ENCODE results near the gene AOAH.
"Not testable (repeated sequence)": the region's sequence is repeated elsewhere in the genome, so short reads cannot be mapped to it uniquely, and the experiment has no call there.

The AOAH gene

DNA sequence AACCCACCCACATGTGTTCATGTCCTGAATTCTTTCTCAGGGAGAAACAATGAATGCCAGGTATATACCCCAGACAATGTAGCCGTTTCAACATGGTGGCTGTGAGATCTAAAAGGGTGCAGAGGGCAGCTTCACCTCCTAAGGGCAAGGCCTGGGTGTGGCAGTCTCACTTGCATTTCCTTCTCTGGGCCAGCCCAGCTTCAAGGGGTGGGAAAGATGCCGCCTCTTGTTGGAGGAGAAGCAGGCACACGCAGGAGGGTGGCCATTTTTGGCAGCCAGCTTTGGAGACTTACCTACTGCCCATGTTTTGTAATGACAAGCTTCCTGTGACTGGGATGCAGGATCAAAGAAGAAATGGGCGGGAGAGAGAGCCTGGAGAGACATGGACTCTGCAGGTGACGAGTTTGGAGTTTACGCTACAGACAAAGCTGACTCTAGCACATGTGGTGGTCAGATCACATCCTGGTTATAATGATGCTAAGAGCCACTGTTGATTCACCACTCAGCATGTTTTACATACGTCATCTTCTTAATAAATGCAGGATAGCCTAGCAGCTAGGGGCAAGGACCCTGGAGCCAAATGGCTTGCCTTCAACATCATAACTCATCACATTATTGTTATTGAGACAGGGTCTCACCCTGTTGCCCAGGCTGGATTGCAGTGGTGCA, 218.0 kb downstream of the AOAH start:
- DNase-seq (ENCODE audit: insufficient read length, low spot score) (no peak), FAIRE-seq (no peak)
- TF ChIP-seq TAF1 (IDR thresholded peaks at IDR 0.05; ENCODE audit: low read depth, low read length) = no peak
- no peak for TF ChIP-seq POU2F2 (IDR thresholded peaks at IDR 0.05; ENCODE audit: low read depth, low read length)
- no peak for TF ChIP-seq POLR2A (IDR thresholded peaks at IDR 0.05; ENCODE audit: low read depth, low read length)
- no peak for TF ChIP-seq SPI1 (IDR thresholded peaks at IDR 0.05; ENCODE audit: low read depth, low read length)
- TF ChIP-seq PAX5 (IDR thresholded peaks at IDR 0.05; ENCODE audit: insufficient read depth, low read length, severe bottlenecking) = no peak
- TF ChIP-seq POLR2AphosphoS5 (IDR thresholded peaks at IDR 0.05; ENCODE audit: low read depth, low read length) = no peak

- FAIRE-seq; DNase-seq (ENCODE audit: insufficient read length, low spot score): not testable (repeated sequence)
Observed at GRCh38 chr7:36504617-36505016, 219.7 kb downstream of the AOAH start.

GRCh38 chr7:36504216-36504615, 220.1 kb downstream of the AOAH start:
- DNase-seq (ENCODE audit: insufficient read length, low spot score); FAIRE-seq: not testable (repeated sequence)

DNA sequence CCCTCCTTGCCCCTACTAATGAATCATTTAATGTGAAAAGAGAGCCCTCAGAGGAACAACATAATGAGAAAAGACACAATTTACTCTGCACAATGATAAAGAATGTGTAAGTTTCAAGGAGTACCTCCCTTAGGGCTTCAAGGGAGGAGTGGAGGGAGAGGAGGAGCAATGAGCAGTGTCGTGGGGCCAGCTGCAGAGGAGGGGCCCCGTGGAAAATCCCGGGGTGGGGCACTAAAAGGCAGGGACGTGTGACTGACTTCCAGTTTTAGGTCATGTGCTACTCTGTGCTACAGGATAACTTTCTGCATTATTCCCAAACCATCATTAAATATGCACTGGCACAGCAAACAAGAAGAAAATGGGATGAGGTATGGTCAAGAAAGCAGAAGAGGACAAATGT, 226.5 kb downstream of the AOAH start:
- TF ChIP-seq PAX5 (IDR thresholded peaks at IDR 0.05; ENCODE audit: insufficient read depth, low read length, severe bottlenecking) (no peak), TAF1 (IDR thresholded peaks at IDR 0.05; ENCODE audit: low read depth, low read length) (no peak), POLR2AphosphoS5 (IDR thresholded peaks at IDR 0.05; ENCODE audit: low read depth, low read length) (no peak), SPI1 (IDR thresholded peaks at IDR 0.05; ENCODE audit: low read depth, low read length) (no peak), POU2F2 (IDR thresholded peaks at IDR 0.05; ENCODE audit: low read depth, low read length) (no peak), POLR2A (IDR thresholded peaks at IDR 0.05; ENCODE audit: low read depth, low read length) (no peak)
- FAIRE-seq (no peak), DNase-seq (ENCODE audit: insufficient read length, low spot score) (no peak)

DNA sequence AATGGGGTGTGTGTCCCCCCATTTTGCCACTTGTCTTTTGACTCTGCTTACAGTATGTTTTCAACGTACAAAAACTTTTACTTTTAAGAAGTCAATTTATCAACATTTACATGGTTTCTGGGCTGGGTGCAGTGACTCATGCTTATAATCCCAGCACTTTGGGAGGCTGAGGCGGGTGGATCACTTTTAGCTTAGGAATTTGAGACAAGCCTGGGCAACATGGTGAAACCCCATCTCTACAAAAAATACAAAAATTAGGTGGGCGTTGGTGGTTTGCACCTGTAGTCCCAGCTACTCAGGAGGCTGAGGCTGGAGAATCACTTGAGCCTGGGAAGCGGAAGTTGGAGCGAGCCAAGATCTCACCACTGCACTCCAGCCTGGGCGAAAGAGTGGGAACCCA, 227.1 kb downstream of the AOAH start:
- FAIRE-seq = not testable (repeated sequence)

DNA sequence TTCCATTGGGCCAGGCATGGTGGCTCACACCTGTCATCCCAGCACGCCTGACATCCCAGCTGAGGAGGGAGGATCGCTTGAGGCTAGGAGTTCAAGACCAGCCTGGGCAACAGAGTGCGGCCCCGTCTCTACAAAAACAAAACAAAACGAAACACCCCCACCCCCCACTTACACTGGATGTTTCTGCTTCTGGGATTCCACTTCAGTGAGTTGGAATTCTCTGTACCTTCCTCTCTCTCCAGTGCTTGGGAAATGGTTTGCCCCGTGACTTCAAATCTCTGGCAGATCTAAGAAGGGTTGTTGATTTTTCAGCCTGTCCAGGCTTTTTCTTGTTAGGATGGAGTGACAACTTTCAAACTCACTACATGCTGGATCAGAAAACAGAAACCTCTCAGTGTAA, 227.7 kb downstream of the AOAH start:
- FAIRE-seq = no peak
- TF ChIP-seq PAX5 (IDR thresholded peaks at IDR 0.05; ENCODE audit: insufficient read depth, low read length, severe bottlenecking) (no peak), POLR2A (IDR thresholded peaks at IDR 0.05; ENCODE audit: low read depth, low read length) (no peak), TAF1 (IDR thresholded peaks at IDR 0.05; ENCODE audit: low read depth, low read length) (no peak), SPI1 (IDR thresholded peaks at IDR 0.05; ENCODE audit: low read depth, low read length) (no peak), POLR2AphosphoS5 (IDR thresholded peaks at IDR 0.05; ENCODE audit: low read depth, low read length) (no peak), POU2F2 (IDR thresholded peaks at IDR 0.05; ENCODE audit: low read depth, low read length) (no peak)

More for the DNA sequence above, 227.1 kb downstream of the AOAH start:
- not testable (repeated sequence) for DNase-seq (ENCODE audit: insufficient read length, low spot score)

GRCh38 chr7:36491317-36491716, 233.0 kb downstream of the AOAH start:
- TF ChIP-seq TAF1 (IDR thresholded peaks at IDR 0.05; ENCODE audit: low read depth, low read length) (no peak), POLR2A (IDR thresholded peaks at IDR 0.05; ENCODE audit: low read depth, low read length) (no peak), POU2F2 (IDR thresholded peaks at IDR 0.05; ENCODE audit: low read depth, low read length) (no peak), PAX5 (IDR thresholded peaks at IDR 0.05; ENCODE audit: insufficient read depth, low read length, severe bottlenecking) (no peak), SPI1 (IDR thresholded peaks at IDR 0.05; ENCODE audit: low read depth, low read length) (no peak), POLR2AphosphoS5 (IDR thresholded peaks at IDR 0.05; ENCODE audit: low read depth, low read length) (no peak)
- FAIRE-seq (no peak), DNase-seq (ENCODE audit: insufficient read length, low spot score) (no peak)

More for the DNA sequence above, 227.7 kb downstream of the AOAH start:
- DNase-seq (ENCODE audit: insufficient read length, low spot score) = no peak

- no peak for DNase-seq (ENCODE audit: insufficient read length, low spot score)
- FAIRE-seq = no peak
- TF ChIP-seq POLR2A (IDR thresholded peaks at IDR 0.05; ENCODE audit: low read depth, low read length) (no peak), POU2F2 (IDR thresholded peaks at IDR 0.05; ENCODE audit: low read depth, low read length) (no peak), POLR2AphosphoS5 (IDR thresholded peaks at IDR 0.05; ENCODE audit: low read depth, low read length) (no peak), PAX5 (IDR thresholded peaks at IDR 0.05; ENCODE audit: insufficient read depth, low read length, severe bottlenecking) (no peak), TAF1 (IDR thresholded peaks at IDR 0.05; ENCODE audit: low read depth, low read length) (no peak), SPI1 (IDR thresholded peaks at IDR 0.05; ENCODE audit: low read depth, low read length) (no peak)
Observed at GRCh38 chr7:36490419-36490830, 233.9 kb downstream of the AOAH start.

DNA sequence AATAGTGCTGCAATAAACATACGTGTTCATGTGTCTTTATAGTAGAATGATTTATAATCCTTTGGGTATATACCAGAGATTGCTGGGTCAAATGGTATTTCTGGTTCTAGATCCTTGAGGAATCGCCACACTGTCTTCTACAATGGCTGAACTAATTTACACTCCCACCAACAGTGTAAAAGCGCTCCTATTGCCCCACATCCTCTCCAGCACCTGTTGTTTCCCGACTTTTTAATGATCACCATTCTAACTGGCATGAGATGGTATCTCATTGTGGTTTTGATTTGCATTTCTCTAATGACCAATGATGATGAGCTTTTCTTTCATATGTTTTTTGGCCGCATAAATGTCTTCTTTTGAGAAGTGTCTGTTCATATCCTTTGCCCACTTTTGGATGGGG, 235.6 kb downstream of the AOAH start:
- not testable (repeated sequence) for FAIRE-seq; DNase-seq (ENCODE audit: insufficient read length, low spot score)

DNA sequence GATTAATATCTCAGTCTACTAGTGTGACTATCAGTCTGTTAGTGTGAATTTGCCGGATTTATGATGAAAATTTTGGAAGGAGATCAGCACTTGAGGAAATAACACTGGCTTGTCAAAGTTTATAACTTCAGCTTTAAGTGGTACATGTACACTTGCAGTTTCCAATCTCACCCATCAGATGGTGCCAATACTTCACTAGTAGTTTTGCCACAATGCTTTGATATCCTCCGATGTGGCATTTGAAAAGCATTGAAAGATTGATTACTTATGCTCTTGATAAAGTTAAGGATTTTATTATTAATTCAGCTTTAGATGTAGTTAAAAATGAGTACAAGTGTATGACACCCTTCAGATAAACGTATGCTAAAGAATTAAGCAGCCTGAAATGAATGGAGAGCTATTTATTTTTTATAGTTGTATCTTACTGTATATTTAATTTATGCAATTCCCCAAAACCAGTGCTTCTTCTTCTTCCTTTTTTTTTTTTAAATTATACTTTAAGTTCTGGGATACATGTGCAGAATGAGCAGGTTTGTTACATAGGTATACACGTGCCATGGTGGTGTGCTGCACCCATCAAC, 236.4 kb downstream of the AOAH start:
- peak; percentile 22 for DNase-seq (ENCODE audit: insufficient read length, low spot score)
- TF ChIP-seq TAF1 (IDR thresholded peaks at IDR 0.05; ENCODE audit: low read depth, low read length) (no peak), POLR2A (IDR thresholded peaks at IDR 0.05; ENCODE audit: low read depth, low read length) (no peak), PAX5 (IDR thresholded peaks at IDR 0.05; ENCODE audit: insufficient read depth, low read length, severe bottlenecking) (no peak), POLR2AphosphoS5 (IDR thresholded peaks at IDR 0.05; ENCODE audit: low read depth, low read length) (no peak), SPI1 (IDR thresholded peaks at IDR 0.05; ENCODE audit: low read depth, low read length) (no peak), POU2F2 (IDR thresholded peaks at IDR 0.05; ENCODE audit: low read depth, low read length) (no peak)
- peak; percentile 60 for FAIRE-seq

GRCh38 chr7:36486336-36486735, 238.0 kb downstream of the AOAH start:
- DNase-seq (ENCODE audit: insufficient read length, low spot score) (no peak), FAIRE-seq (no peak)
- TF ChIP-seq POLR2A (IDR thresholded peaks at IDR 0.05; ENCODE audit: low read depth, low read length) (no peak), SPI1 (IDR thresholded peaks at IDR 0.05; ENCODE audit: low read depth, low read length) (no peak), POLR2AphosphoS5 (IDR thresholded peaks at IDR 0.05; ENCODE audit: low read depth, low read length) (no peak), POU2F2 (IDR thresholded peaks at IDR 0.05; ENCODE audit: low read depth, low read length) (no peak), PAX5 (IDR thresholded peaks at IDR 0.05; ENCODE audit: insufficient read depth, low read length, severe bottlenecking) (no peak), TAF1 (IDR thresholded peaks at IDR 0.05; ENCODE audit: low read depth, low read length) (no peak)
